SU-DHL-6 (cell line): ENCODE data around the gene CARHSP1.

ENCODE experiments used
- CTCF ChIP-seq: fragments of 200-600 bp; sonication (generic); IDR thresholded peaks from one replicate; pipeline ENCODE4 v1.5.1; 2017; ENCODE audit warnings: antibody characterized with exemption, mild to moderate bottlenecking, low read length, moderate library complexity; ENCODE audit not compliant: insufficient read depth, poor library complexity, severe bottlenecking
- EZH2phosphoT487 ChIP-seq: fragments of 200-600 bp; sonication (generic), shearing (Covaris generic); conservative IDR thresholded peaks from 2 replicates; pipeline ENCODE4 v1.6.1; 2018; ENCODE audit warnings: mild to moderate bottlenecking, antibody characterized with exemption, low read length, moderate library complexity, mixed read lengths

GRCh38 chr16:8846401-8846932 lies 22.3 kb downstream of the CARHSP1 start:
- TF ChIP-seq CTCF: no peak
- TF ChIP-seq EZH2phosphoT487: no peak
